BLaER1 (cell line): ENCODE results near the gene CDH4.
"Not testable (repeated sequence)": the region's sequence is repeated elsewhere in the genome, so short reads cannot be mapped to it uniquely, and the experiment has no call there.

Experiments
- H3K27ac ChIP-seq: shearing (Covaris generic); formaldehyde crosslinking; 2 replicates; pipeline ENCODE4 v1.8.1; 2022
- H3K27me3 ChIP-seq: shearing (Covaris generic); formaldehyde crosslinking; 2 replicates; pipeline ENCODE4 v1.8.1; 2022
- H3K36me3 ChIP-seq: shearing (Covaris generic); formaldehyde crosslinking; 2 replicates; pipeline ENCODE4 v1.8.1; 2022
- H3K4me1 ChIP-seq: shearing (Covaris generic); formaldehyde crosslinking; 2 replicates; pipeline ENCODE4 v1.8.1; 2022
- H3K4me2 ChIP-seq: shearing (Covaris generic); formaldehyde crosslinking; 2 replicates; pipeline ENCODE4 v1.8.1; 2022
- H3K4me3 ChIP-seq: shearing (Covaris generic); formaldehyde crosslinking; 2 replicates; pipeline ENCODE4 v1.8.1; 2022
- H3K9ac ChIP-seq: shearing (Covaris generic); formaldehyde crosslinking; 2 replicates; pipeline ENCODE4 v1.8.1; 2022
- H3K9me3 ChIP-seq: shearing (Covaris generic); formaldehyde crosslinking; 2 replicates; pipeline ENCODE4 v1.8.1; 2022
- H4K20me1 ChIP-seq: shearing (Covaris generic); formaldehyde crosslinking; 2 replicates; pipeline ENCODE4 v1.8.1; 2022
- Cebpa-rat ChIP-seq: shearing (Covaris generic); IDR thresholded peaks from 2 replicates; pipeline ENCODE4 v1.8.1; 2022

The CDH4 gene

GRCh38 chr20:61976263-61976643 is 724.2 kb downstream of the CDH4 start:
- no peak overlapping the region for H3K4me2 ChIP-seq
- H3K4me3 ChIP-seq = no peak overlapping the region
- H3K36me3 ChIP-seq = peaks cover 89% of the 10 kb centered on the region
- H3K4me1 ChIP-seq = no peaks in the 10 kb centered on the region
- TF ChIP-seq Cebpa-rat = no peak
- H3K9ac ChIP-seq = no peak overlapping the region
- peaks cover 20% of the 10 kb centered on the region for H3K9me3 ChIP-seq
- peaks cover 55% of the 10 kb centered on the region for H4K20me1 ChIP-seq
- no peaks in the 10 kb centered on the region for H3K27me3 ChIP-seq
- H3K27ac ChIP-seq = no peak overlapping the region

DNA sequence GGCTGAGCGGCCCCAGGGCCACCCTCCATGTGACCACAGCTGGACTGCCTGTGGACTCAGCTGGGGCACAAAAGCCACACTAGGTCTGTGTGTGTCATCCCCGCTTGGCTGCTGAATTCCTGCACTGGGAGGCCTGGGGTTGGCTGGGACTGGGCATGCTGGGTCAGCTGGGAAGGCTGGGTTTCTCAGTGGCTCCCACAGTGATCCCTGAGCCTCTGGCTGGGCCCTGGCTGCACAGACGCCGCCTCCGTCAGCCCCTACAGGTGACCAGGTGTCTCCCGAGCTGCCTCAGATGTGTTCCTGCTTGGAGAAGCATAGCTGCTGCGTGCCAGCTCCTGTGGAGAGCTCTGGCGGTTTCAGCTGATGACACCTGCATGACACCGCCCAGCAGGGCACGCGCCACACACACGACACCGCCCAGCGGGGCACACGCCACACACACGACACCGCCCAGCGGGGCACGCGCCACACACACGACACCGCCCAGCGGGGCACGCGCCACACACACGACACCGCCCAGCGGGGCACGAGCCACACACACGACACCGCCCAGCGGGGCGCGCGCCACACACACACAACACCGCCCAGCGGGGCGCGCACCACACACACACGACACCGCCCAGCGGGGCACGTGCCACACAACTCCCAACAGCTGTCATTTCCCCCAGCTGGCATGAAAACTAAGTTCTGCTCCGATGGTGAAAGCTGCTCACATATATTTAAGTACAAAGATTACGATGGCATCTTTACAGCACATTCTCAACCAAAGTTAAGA is 724.8 kb downstream of the CDH4 start:
- Histone ChIP-seq H3K9me3 (peaks cover 20% of the 10 kb centered on the region), H3K9ac (no peak overlapping the region), H3K4me2 (no peak overlapping the region), H3K36me3 (peaks cover 89% of the 10 kb centered on the region), H3K27me3 (no peaks in the 10 kb centered on the region), H3K27ac (no peak overlapping the region), H4K20me1 (peaks cover 59% of the 10 kb centered on the region), H3K4me1 (no peaks in the 10 kb centered on the region), H3K4me3 (no peak overlapping the region)
- TF ChIP-seq Cebpa-rat = no peak

- H3K4me2 ChIP-seq = no peak overlapping the region
- peaks cover 20% of the 10 kb centered on the region for H3K9me3 ChIP-seq
- H3K27ac ChIP-seq = no peak overlapping the region
- no peaks in the 10 kb centered on the region for H3K27me3 ChIP-seq
- no peak for TF ChIP-seq Cebpa-rat
- H4K20me1 ChIP-seq = peaks cover 59% of the 10 kb centered on the region
- no peak overlapping the region for H3K4me3 ChIP-seq
- H3K9ac ChIP-seq = no peak overlapping the region
- H3K36me3 ChIP-seq = peaks cover 84% of the 10 kb centered on the region
- H3K4me1 ChIP-seq = no peaks in the 10 kb centered on the region
These were observed 725.3 kb downstream of the CDH4 start for GRCh38 chr20:61977419-61977786.

DNA sequence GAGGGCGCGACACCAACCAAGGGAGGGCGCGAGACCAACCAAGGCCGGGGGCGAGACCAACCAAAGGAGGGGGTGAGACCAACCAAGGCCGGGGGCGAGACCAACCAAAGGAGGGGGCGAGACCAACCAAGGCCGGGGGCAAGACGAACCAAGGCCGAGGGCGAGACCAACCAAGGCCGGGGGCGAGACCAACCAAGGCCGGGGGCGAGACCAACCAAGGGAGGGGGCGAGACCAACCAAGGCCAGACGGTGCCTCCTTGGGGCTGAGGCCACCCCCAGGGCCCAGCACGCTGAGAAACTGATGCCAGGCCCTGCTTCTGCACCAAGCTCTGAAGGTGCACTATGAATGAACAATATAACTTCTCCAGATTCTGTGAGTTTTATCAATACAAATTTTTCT is 726.4 kb downstream of the CDH4 start:
- Histone ChIP-seq H4K20me1 (peaks cover 67% of the 10 kb centered on the region), H3K4me1 (no peaks in the 10 kb centered on the region), H3K36me3 (peaks cover 82% of the 10 kb centered on the region), H3K27ac (no peak overlapping the region), H3K4me3 (no peak overlapping the region), H3K4me2 (no peak overlapping the region), H3K9ac (no peak overlapping the region), H3K9me3 (peaks cover 20% of the 10 kb centered on the region), H3K27me3 (no peaks in the 10 kb centered on the region)
- TF ChIP-seq Cebpa-rat = no peak

GRCh38 chr20:61979090-61979489 is 727.0 kb downstream of the CDH4 start:
- TF ChIP-seq Cebpa-rat = no peak
- H3K27me3 ChIP-seq = no peaks in the 10 kb centered on the region
- H3K36me3 ChIP-seq = peaks cover 82% of the 10 kb centered on the region
- H3K4me1 ChIP-seq = no peaks in the 10 kb centered on the region
- no peak overlapping the region for H3K4me3 ChIP-seq
- H4K20me1 ChIP-seq = peaks cover 73% of the 10 kb centered on the region
- no peak overlapping the region for H3K9ac ChIP-seq
- no peak overlapping the region for H3K27ac ChIP-seq
- no peak overlapping the region for H3K4me2 ChIP-seq
- peaks cover 26% of the 10 kb centered on the region for H3K9me3 ChIP-seq

DNA sequence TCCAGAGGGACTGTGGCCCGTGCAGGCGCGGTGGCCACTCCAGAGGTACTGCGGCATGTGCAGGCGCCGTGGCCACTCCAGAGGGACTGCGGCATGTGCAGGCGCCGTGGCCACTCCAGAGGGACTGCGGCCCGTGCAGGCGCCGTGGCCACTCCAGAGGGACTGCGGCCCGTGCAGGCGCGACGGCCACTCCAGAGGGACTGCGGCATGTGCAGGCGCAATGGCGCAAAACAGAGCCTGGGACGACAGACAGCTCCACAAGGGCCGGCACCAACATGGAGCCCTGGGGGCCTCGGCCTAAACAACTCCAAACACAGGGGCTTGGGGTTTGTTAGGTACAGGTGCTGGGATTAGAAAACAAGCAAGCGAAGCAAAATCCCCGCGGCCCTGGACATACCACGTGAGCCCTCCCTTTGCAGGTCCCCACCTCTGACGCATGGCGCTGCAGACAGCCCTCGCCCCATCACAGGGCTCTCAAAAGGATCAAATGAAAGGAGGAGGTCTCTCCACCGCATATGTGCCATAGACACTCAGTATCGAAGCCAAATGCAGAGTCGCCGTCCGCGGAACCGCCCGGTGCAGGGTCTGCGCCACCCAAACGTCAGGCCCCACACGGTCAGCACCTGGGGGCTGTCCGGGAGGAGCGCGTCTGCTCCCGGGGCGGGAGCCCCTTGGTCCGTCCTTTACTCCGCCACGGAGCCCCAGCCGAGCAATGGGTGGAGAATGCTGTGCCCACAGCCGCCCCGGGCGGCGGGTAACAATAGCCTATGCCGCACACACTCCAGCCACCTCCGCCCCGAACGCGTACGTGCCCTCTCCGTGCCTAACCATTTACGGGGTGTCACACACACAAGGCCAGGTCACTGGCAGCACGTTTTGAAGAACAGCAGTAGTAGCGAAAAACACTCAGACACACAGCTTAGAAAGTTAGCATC is 727.9 kb downstream of the CDH4 start:
- H3K27me3 ChIP-seq = no peaks in the 10 kb centered on the region
- peaks cover 83% of the 10 kb centered on the region for H3K36me3 ChIP-seq
- no peak overlapping the region for H3K4me2 ChIP-seq
- peaks cover 71% of the 10 kb centered on the region for H4K20me1 ChIP-seq
- H3K4me3 ChIP-seq = no peak overlapping the region
- peaks cover 32% of the 10 kb centered on the region for H3K9me3 ChIP-seq
- H3K4me1 ChIP-seq = no peaks in the 10 kb centered on the region
- H3K27ac ChIP-seq = no peak overlapping the region
- H3K9ac ChIP-seq = no peak overlapping the region
- no peak for TF ChIP-seq Cebpa-rat

DNA sequence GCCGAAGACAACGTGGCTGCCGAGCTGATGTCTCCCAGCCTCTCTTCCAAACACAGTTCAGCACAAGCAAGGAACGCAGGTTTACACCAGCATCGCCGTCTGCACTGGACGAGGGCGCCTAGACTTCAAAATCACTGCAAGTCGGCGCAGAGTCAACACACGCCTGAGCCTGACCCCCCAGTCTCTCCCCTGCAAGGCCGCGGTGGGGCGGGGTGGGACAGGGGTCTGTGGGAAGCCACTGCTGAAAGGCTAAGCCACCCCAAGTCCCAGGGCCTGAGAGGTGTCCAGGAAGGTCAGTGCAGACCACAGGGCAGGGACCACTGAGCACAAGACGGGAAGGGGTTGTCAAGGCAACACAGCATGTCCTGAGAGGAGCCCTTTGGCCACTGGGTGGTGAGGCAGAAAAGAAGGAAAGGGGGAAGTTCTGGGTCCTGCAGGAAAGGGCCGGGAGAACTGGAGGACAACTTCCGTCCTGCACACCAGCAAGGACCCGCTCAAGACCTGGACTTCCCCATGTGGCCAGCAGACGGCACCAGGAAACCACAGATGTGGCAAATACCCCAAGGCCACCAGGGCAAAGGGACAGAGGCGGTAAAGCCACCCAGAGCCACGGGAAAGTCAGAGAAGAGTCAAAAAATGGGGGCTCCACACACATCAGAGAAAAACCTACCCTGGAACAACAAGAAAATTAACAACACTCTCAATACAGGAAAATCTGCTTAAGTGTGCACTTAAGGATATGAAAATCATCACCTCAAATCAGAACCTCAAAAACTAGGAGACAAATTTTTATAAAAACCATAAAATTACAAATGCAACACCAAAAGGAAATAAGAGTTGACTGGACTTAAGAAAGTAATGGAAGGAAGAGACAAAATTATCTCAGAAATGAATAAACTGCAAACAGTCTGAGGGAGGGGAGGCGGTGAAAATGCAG is 728.9 kb downstream of the CDH4 start:
- Histone ChIP-seq H3K36me3 (peaks cover 84% of the 10 kb centered on the region), H3K4me2 (no peak overlapping the region), H3K9ac (no peak overlapping the region), H3K4me3 (no peak overlapping the region), H3K4me1 (no peaks in the 10 kb centered on the region), H3K9me3 (peaks cover 41% of the 10 kb centered on the region), H3K27ac (no peak overlapping the region), H4K20me1 (peaks cover 69% of the 10 kb centered on the region), H3K27me3 (no peaks in the 10 kb centered on the region)
- no peak for TF ChIP-seq Cebpa-rat

DNA sequence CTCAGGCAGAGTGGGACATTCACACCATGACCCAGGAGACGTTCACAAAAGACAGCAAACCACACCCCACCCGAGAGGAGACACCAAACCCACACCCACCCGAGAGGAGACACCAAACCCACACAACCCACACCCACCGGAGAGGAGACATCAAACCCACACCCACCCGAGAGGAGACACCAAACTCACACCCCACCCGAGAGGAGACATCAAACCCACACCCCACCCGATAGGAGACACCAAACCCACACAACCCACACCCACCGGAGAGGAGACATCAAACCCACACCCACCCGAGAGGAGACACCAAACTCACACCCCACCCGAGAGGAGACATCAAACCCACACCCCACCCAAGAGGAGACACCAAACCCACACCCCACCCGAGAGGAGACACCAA is 729.6 kb downstream of the CDH4 start:
- H3K36me3 ChIP-seq = peaks cover 81% of the 10 kb centered on the region
- not testable (repeated sequence) for H3K27ac ChIP-seq, H3K4me2 ChIP-seq, H3K4me3 ChIP-seq, H3K4me1 ChIP-seq, H3K9ac ChIP-seq, H3K27me3 ChIP-seq
- peaks cover 49% of the 10 kb centered on the region for H3K9me3 ChIP-seq
- H4K20me1 ChIP-seq = peaks cover 61% of the 10 kb centered on the region

- Histone ChIP-seq H3K9me3 (peaks cover 56% of the 10 kb centered on the region), H3K4me2 (no peak overlapping the region), H3K36me3 (peaks cover 81% of the 10 kb centered on the region), H3K4me1 (no peaks in the 10 kb centered on the region), H3K27me3 (no peaks in the 10 kb centered on the region), H4K20me1 (peaks cover 54% of the 10 kb centered on the region), H3K9ac (no peak overlapping the region), H3K27ac (no peak overlapping the region), H3K4me3 (no peak overlapping the region)
- TF ChIP-seq Cebpa-rat = no peak
These were observed 730.3 kb downstream of the CDH4 start for GRCh38 chr20:61982191-61982950.
